Loucy (cell line): Measurements from ENCODE around the gene TECTB.

Experiments used
- CTCF ChIP-seq: fragments of 200-600 bp; sonication (generic); conservative IDR thresholded peaks from 2 replicates; pipeline ENCODE4 v1.5.1; 2014; ENCODE audit warnings: mild to moderate bottlenecking, antibody characterized with exemption, low read length
- EZH2phosphoT487 ChIP-seq: fragments of 200-600 bp; IDR thresholded peaks from 2 replicates; pipeline ENCODE4 v1.6.1; 2018; ENCODE audit warnings: antibody characterized with exemption, mild to moderate bottlenecking, moderate library complexity, borderline replicate concordance

- no peak for TF ChIP-seq CTCF
- TF ChIP-seq EZH2phosphoT487: no peak
Measured at GRCh38 chr10:112347709-112348671, 64.8 kb downstream of the TECTB start.
